Fibroblast of mammary gland (primary cell): ENCODE measurements around the gene GFY.

Experiments used
- DNase-seq: peaks from one replicate; pipeline ENCODE4 v3.0.0-alpha.2; 2010; ENCODE audit warnings: low read depth
- H3K4me3 ChIP-seq: 2 replicates; pipeline ENCODE4 v1.5.1; 2011; ENCODE audit warnings: low read depth, mild to moderate bottlenecking, low read length, moderate library complexity; ENCODE audit not compliant: control insufficient read depth
- CTCF ChIP-seq: conservative IDR thresholded peaks from 2 replicates; pipeline ENCODE4 v1.5.1; 2011; ENCODE audit warnings: low read depth, low read length, inconsistent platforms; ENCODE audit not compliant: control insufficient read depth, insufficient read depth

The GFY gene

GRCh38 chr19:49450405-49450804 is 25.2 kb downstream of the GFY start:
- peak overlapping the region; percentile 98 for H3K4me3 ChIP-seq
- DNase-seq, result no peak
- TF ChIP-seq CTCF, result no peak

GRCh38 chr19:49451430-49452181 is 26.4 kb downstream of the GFY start, which contains the start of gene PIH1D1:
PIH1D1 (minus strand) TSS chr19:49451814; CDS start chr19:49451574, 240 bp downstream.
- peak within 1 kb of the TSS; percentile 98 for H3K4me3 ChIP-seq
- TF ChIP-seq CTCF, result peak; percentile 9

GRCh38 chr19:49453013-49453756 is 28.0 kb downstream of the GFY start, which contains the start of gene ALDH16A1:
ALDH16A1 (plus strand) TSS chr19:49453225; CDS start chr19:49453332, 107 bp downstream.
- DNase-seq, result peak; percentile 96
- TF ChIP-seq CTCF, result no peak
- peak within 1 kb of the TSS; percentile 88 for H3K4me3 ChIP-seq

More at GRCh38 chr19:49451430-49452181, 26.4 kb downstream of the GFY start, which contains the start of gene PIH1D1:
- peak; percentile 99 for DNase-seq

GRCh38 chr19:49453757-49454240 is 28.6 kb downstream of the GFY start:
- no peak for TF ChIP-seq CTCF
- no peak for DNase-seq
- peak overlapping the region; percentile 88 for H3K4me3 ChIP-seq

- H3K4me3 ChIP-seq, result no peak overlapping the region
- no peak for TF ChIP-seq CTCF
- peak; percentile 42 for DNase-seq
Observed at GRCh38 chr19:49455773-49456172, 30.6 kb downstream of the GFY start.

- TF ChIP-seq CTCF, result no peak
- no peak overlapping the region for H3K4me3 ChIP-seq
- DNase-seq, result no peak
Observed at GRCh38 chr19:49456326-49456725, 31.1 kb downstream of the GFY start.
